ENCODE measurements around the gene ZNF132.
A peak's percentile ranks its signal among the peaks of the same experiment; 100 is the strongest.

ZNF132 gene

DNA sequence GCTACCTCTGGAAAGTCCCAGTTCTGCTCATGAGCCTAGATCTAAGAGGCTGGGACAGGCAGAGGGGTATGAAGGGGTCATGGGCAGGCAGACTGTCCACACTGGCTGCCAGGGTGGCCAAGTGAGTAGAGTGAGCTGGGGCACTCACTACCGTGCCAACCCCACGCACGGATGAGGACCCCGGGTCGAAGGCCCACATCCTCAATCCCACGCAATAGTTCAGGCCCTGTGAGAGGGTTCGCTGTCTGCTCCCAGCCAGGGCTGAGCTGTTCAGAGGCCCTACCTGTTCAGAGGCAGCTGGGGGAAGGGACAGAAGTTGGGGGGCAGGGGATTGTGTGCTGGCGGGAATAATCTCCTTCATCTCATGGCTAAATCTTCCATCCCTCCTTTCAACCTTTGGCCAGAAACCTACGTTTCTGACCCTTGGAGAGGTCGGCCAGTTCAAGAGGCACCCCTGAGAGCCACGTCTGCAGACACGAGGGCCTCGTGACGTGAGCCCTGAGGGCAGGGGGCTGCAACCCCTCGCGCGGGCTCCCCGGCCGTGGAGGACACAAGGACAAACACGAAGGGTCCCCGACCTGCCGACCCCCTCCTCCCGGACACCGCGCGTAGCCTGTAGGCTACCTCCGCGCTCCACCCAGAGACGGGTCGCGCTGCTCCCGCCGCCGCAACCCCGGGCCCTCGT is 53.9 kb downstream of the ZNF132 start:
- Histone ChIP-seq H3K4me3 (ENCODE audit: extremely low read depth, insufficient read depth, low read length, poor library complexity, severe bottlenecking) (peak overlapping the region; percentile 81), H3K4me1 (ENCODE audit: control insufficient read depth, insufficient read depth, low read length, poor library complexity, severe bottlenecking) (peaks cover 27% of the 10 kb centered on the region), H3K36me3 (ENCODE audit: control insufficient read depth, insufficient read depth, low read length) (peaks cover 33% of the 10 kb centered on the region), H3K27ac (ENCODE audit: low read depth, low read length, severe bottlenecking) (peak overlapping the region; percentile 98), H3K9me3 (ENCODE audit: control insufficient read depth, low read length) (no peaks in the 10 kb centered on the region)
- WGBS, 2 experiments (ENCODE audit: insufficient coverage in 2 of 2) = 19 to 21% methylated on average over 24 to 26 of the region's 36 CpGs

DNA sequence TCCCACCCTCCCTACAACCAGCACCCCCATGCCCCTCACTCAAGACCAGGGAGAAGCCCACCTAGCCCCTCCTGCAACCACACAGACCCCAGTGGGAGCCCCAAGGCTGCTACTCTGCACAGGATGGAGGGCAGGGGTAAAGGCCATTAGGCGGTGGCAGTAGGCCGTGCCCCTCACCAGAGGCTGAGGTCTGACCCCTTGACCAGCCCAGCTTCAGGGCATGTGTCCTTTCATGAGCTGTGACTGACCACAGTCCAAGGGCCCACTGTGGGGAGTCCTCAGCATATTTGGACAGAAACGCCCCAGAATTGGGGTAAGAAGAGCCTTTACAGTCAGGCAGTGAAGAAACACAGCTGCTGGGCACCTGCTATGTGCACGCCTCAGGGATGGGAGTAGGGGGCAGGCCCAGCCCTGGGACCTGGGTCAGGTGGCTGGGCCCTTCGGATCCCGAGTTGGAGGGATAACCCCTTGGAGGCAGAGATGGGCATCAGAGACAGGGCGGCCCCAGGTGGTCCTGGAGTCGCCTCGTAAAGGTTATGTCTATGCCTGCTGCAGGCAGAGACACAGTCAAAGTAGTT is 54.6 kb downstream of the ZNF132 start:
- 93 to 94% methylated on average over 9 of the region's 9 CpGs for WGBS, 2 experiments (ENCODE audit: insufficient coverage in 2 of 2)
- H3K4me1 ChIP-seq (ENCODE audit: control insufficient read depth, insufficient read depth, low read length, poor library complexity, severe bottlenecking) = peaks cover 27% of the 10 kb centered on the region
- H3K4me3 ChIP-seq (ENCODE audit: extremely low read depth, insufficient read depth, low read length, poor library complexity, severe bottlenecking) = peak overlapping the region; percentile 81
- H3K9me3 ChIP-seq (ENCODE audit: control insufficient read depth, low read length) = no peaks in the 10 kb centered on the region
- peak overlapping the region; percentile 5 for H3K27ac ChIP-seq (ENCODE audit: low read depth, low read length, severe bottlenecking)
- H3K36me3 ChIP-seq (ENCODE audit: control insufficient read depth, insufficient read depth, low read length) = peaks cover 26% of the 10 kb centered on the region

DNA sequence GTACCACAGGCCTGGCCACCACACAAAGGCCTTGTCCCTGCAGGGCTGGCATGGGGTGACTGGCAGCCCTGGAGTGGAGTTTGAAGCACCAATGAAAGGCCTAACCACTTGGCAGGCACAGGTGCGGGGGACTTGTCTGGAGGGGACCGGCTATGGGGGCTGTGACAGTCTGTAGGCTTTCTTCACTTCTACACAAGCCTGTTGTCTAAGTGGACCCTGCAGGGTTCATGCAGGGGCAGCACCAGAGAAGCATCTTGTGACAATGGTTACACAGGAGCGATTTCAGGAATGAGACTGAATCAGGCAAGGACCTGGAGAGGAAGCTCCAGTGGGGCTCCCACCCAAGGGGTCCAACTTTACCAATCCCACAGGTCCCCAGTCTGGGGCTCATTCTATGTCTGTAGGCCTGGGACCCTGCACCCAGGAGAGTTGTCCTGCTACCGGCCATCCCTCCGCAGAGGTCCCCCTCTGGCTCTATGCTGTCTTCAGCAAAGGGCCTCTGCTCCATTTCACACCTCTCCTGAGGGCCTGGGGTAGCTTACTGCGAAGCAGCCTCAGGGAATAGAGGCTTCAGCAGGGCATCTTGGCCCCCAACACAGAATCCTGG is 56.9 kb downstream of the ZNF132 start:
- WGBS, 2 experiments (ENCODE audit: insufficient coverage in 2 of 2) = 85 to 95% methylated on average over 5 of the region's 6 CpGs
- no peak overlapping the region for H3K27ac ChIP-seq (ENCODE audit: low read depth, low read length, severe bottlenecking)

More for the DNA sequence above, 56.9 kb downstream of the ZNF132 start:
- H3K4me3 ChIP-seq (ENCODE audit: extremely low read depth, insufficient read depth, low read length, poor library complexity, severe bottlenecking) = no peak overlapping the region
- peaks cover 6% of the 10 kb centered on the region for H3K36me3 ChIP-seq (ENCODE audit: control insufficient read depth, insufficient read depth, low read length)
- H3K4me1 ChIP-seq (ENCODE audit: control insufficient read depth, insufficient read depth, low read length, poor library complexity, severe bottlenecking) = peaks cover 14% of the 10 kb centered on the region
- H3K9me3 ChIP-seq (ENCODE audit: control insufficient read depth, low read length) = no peaks in the 10 kb centered on the region
